GM18502 (cell line): ENCODE results near the gene CASTOR1.

ENCODE experiments used
- ATAC-seq: cut with Tn5 transposase; IDR thresholded peaks from one replicate; pipeline ENCODE4 v1.9.1; 2021; ENCODE audit warnings: mild to moderate bottlenecking; ENCODE audit not compliant: unreplicated experiment, poor library complexity

CASTOR1 gene

GRCh38 chr22:30286331-30286730, 3.0 kb downstream of the CASTOR1 start:
- no peak for ATAC-seq

- ATAC-seq, result no peak
Measured at GRCh38 chr22:30285846-30286200, 3.5 kb downstream of the CASTOR1 start.

- no peak for ATAC-seq
Measured at GRCh38 chr22:30285176-30285845, 4.0 kb downstream of the CASTOR1 start.

GRCh38 chr22:30284666-30285065, 4.6 kb downstream of the CASTOR1 start:
- ATAC-seq, result no peak

- no peak for ATAC-seq
Measured at GRCh38 chr22:30284172-30284571, 5.1 kb downstream of the CASTOR1 start.

GRCh38 chr22:30283342-30283741, 6.0 kb downstream of the CASTOR1 start:
- ATAC-seq, result no peak

GRCh38 chr22:30282616-30283046, 6.7 kb downstream of the CASTOR1 start:
- ATAC-seq, result no peak

- no peak for ATAC-seq
Measured at GRCh38 chr22:30280505-30280904, 8.8 kb downstream of the CASTOR1 start.

GRCh38 chr22:30279932-30280331, 9.4 kb downstream of the CASTOR1 start:
- no peak for ATAC-seq

- no peak for ATAC-seq
Measured at GRCh38 chr22:30279046-30279788, 10.1 kb downstream of the CASTOR1 start.

GRCh38 chr22:30277547-30278344, 11.6 kb downstream of the CASTOR1 start:
- no peak for ATAC-seq

GRCh38 chr22:30276039-30276438, 13.3 kb downstream of the CASTOR1 start:
- ATAC-seq, result no peak

GRCh38 chr22:30275625-30276024, 13.7 kb downstream of the CASTOR1 start:
- no peak for ATAC-seq

- no peak for ATAC-seq
Measured at GRCh38 chr22:30274437-30274812, 14.9 kb downstream of the CASTOR1 start.

GRCh38 chr22:30273711-30274436, 15.4 kb downstream of the CASTOR1 start:
- ATAC-seq, result no peak

- no peak for ATAC-seq
Measured at GRCh38 chr22:30272781-30273601, 16.3 kb downstream of the CASTOR1 start.

GRCh38 chr22:30270832-30271231, 18.5 kb downstream of the CASTOR1 start:
- ATAC-seq, result no peak

- no peak for ATAC-seq
Measured at GRCh38 chr22:30268331-30268730, 21.0 kb downstream of the CASTOR1 start.

- no peak for ATAC-seq
Measured at GRCh38 chr22:30267382-30268302, 21.7 kb downstream of the CASTOR1 start.
